AG10803 (cell line): Measurements from ENCODE around the gene CXorf58.

Experiments used
- DNase-seq: peaks from one replicate; pipeline ENCODE4 v3.0.0; 2010; ENCODE audit warnings: low read depth
- H3K4me3 ChIP-seq: 2 replicates; pipeline ENCODE4 v1.5.1; 2011; ENCODE audit warnings: mild to moderate bottlenecking, low read length, control low read depth
- TF ChIP-seq, protein P1 (sequence below): conservative IDR thresholded peaks from 2 replicates; pipeline ENCODE4 v1.5.1; 2011; ENCODE audit warnings: mild to moderate bottlenecking, low read length, control low read depth, inconsistent platforms

CXorf58 gene

GRCh38 chrX:23919148-23919547 lies 11.3 kb downstream of the CXorf58 start:
- DNase-seq: no peak
- H3K4me3 ChIP-seq: no peak overlapping the region
- TF ChIP-seq, protein P1, sequence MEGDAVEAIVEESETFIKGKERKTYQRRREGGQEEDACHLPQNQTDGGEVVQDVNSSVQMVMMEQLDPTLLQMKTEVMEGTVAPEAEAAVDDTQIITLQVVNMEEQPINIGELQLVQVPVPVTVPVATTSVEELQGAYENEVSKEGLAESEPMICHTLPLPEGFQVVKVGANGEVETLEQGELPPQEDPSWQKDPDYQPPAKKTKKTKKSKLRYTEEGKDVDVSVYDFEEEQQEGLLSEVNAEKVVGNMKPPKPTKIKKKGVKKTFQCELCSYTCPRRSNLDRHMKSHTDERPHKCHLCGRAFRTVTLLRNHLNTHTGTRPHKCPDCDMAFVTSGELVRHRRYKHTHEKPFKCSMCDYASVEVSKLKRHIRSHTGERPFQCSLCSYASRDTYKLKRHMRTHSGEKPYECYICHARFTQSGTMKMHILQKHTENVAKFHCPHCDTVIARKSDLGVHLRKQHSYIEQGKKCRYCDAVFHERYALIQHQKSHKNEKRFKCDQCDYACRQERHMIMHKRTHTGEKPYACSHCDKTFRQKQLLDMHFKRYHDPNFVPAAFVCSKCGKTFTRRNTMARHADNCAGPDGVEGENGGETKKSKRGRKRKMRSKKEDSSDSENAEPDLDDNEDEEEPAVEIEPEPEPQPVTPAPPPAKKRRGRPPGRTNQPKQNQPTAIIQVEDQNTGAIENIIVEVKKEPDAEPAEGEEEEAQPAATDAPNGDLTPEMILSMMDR: no peak

GRCh38 chrX:23919706-23920320 lies 12.0 kb downstream of the CXorf58 start:
- TF ChIP-seq, protein P1: peak; percentile 30
- no peak overlapping the region for H3K4me3 ChIP-seq
- peak; percentile 13 for DNase-seq

GRCh38 chrX:23926015-23926414 lies 18.2 kb downstream of the CXorf58 start:
- no peak overlapping the region for H3K4me3 ChIP-seq
- TF ChIP-seq, protein P1: no peak
- no peak for DNase-seq

GRCh38 chrX:23930894-23931604 lies 23.2 kb downstream of the CXorf58 start:
- DNase-seq: no peak
- TF ChIP-seq, protein P1: no peak
- H3K4me3 ChIP-seq: no peak overlapping the region

DNA sequence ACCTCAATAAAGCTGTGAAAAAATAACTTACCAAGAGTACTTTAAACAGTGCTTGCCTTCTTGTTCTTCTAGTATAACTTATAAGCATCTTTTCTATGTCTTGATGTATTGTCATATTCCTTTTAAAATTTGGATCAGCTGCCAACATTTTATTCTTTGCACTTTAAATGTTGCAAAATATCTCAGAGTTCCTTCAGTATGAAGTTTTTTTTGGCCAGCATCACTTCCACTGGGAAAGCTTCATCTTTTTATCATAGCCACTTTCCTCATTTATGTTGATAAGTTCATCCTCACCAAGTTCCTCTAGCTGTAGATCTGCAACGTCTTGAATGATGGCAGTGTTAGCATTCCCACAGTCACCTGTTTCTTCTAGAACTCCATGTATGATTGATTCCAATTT lies 24.2 kb downstream of the CXorf58 start:
- no peak overlapping the region for H3K4me3 ChIP-seq
- TF ChIP-seq, protein P1: no peak
- DNase-seq: no peak

DNA sequence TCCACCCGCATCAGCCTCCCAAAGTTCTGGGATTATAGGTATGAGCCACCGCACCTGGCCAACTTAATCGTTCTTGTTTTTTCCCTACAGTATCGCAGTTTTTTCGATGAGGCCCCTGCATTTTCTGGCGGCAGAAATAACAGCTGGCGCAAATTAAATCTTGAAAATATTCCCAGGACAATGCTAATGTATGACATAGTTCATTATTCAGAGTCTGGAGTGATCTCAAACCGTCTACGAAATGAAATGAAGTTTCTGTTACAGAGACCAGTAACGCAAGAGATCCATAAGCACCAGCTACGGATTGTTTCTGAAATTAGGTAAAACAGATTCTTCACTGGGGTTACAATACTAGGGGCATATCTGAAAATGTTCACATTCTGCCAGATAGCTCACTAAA lies 27.3 kb downstream of the CXorf58 start:
- TF ChIP-seq, protein P1: no peak
- DNase-seq: peak; percentile 27
- no peak overlapping the region for H3K4me3 ChIP-seq

DNA sequence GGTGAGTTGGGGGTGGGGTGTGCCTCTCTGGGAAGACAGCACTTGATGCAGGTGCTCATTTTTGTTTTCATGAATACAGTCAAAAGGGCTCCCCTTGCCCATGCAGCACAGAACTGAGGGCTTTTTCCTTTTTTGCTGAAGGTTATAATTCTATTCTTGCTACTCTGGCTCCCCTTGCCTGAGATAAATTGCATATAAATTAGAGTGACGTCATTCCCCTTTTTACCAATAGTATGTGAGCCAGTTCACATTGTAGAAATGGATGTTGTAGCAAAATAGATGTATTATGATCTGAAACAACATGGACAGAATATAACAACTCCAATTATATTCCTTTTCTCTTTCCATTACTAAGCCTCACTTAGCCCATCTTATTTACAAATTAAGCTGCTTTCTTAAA lies 28.4 kb downstream of the CXorf58 start:
- no peak overlapping the region for H3K4me3 ChIP-seq
- TF ChIP-seq, protein P1: no peak
- DNase-seq: no peak
